Measurements from ENCODE around the gene SIN3A. TPM values are rescaled to one million over a fixed set of nuclear protein-coding genes. Genes with fewer than 3 reads are reported as not detected.

Gene SIN3A
- total RNA-seq, 1 donor from 2014 or later: 96.4 TPM

- no peaks in the 10 kb centered on the region for H3K27me3 Mint-ChIP-seq
- peak overlapping the region; percentile 94 for H3K27ac Mint-ChIP-seq
- no peak for TF ChIP-seq CTCF (IDR thresholded peaks at IDR 0.05; ENCODE audit: unreplicated experiment)
- no peaks in the 10 kb centered on the region for H3K36me3 Mint-ChIP-seq (ENCODE audit: insufficient read depth)
- H3K4me1 Mint-ChIP-seq (ENCODE audit: low read depth): peaks cover 19% of the 10 kb centered on the region
- peak overlapping the region; percentile 91 for H3K4me3 Mint-ChIP-seq (ENCODE audit: low read depth)
- H3K9me3 Mint-ChIP-seq (ENCODE audit: low read depth): no peaks in the 10 kb centered on the region
- no peak for DNase-seq (ENCODE audit: low spot score, unreplicated experiment)
Observed at GRCh38 chr15:75455982-75456531, 4.6 kb upstream of the SIN3A start.

- Mint-ChIP-seq H3K9me3 (ENCODE audit: low read depth) (no peaks in the 10 kb centered on the region), H3K4me3 (ENCODE audit: low read depth) (peak overlapping the region; percentile 91), H3K27ac (peak overlapping the region; percentile 94), H3K4me1 (ENCODE audit: low read depth) (peaks cover 15% of the 10 kb centered on the region), H3K36me3 (ENCODE audit: insufficient read depth) (no peaks in the 10 kb centered on the region), H3K27me3 (no peaks in the 10 kb centered on the region)
- TF ChIP-seq CTCF (IDR thresholded peaks at IDR 0.05; ENCODE audit: unreplicated experiment): no peak
- peak; percentile 62 for DNase-seq (ENCODE audit: low spot score, unreplicated experiment)
Observed at GRCh38 chr15:75455424-75455981, 4.0 kb upstream of the SIN3A start.

- peak; percentile 57 for DNase-seq (ENCODE audit: low spot score, unreplicated experiment)
- peaks cover 22% of the 10 kb centered on the region for H3K4me1 Mint-ChIP-seq (ENCODE audit: low read depth)
- H3K9me3 Mint-ChIP-seq (ENCODE audit: low read depth): no peaks in the 10 kb centered on the region
- peak overlapping the region; percentile 91 for H3K4me3 Mint-ChIP-seq (ENCODE audit: low read depth)
- no peaks in the 10 kb centered on the region for H3K27me3 Mint-ChIP-seq
- no peak for TF ChIP-seq CTCF (IDR thresholded peaks at IDR 0.05; ENCODE audit: unreplicated experiment)
- H3K27ac Mint-ChIP-seq: peak overlapping the region; percentile 94
- H3K36me3 Mint-ChIP-seq (ENCODE audit: insufficient read depth): no peaks in the 10 kb centered on the region
Observed at GRCh38 chr15:75454471-75455378, 3.2 kb upstream of the SIN3A start.

GRCh38 chr15:75453703-75454470 is 2.4 kb upstream of the SIN3A start:
- H3K4me1 Mint-ChIP-seq (ENCODE audit: low read depth): peaks cover 25% of the 10 kb centered on the region
- no peaks in the 10 kb centered on the region for H3K36me3 Mint-ChIP-seq (ENCODE audit: insufficient read depth)
- H3K4me3 Mint-ChIP-seq (ENCODE audit: low read depth): peak overlapping the region; percentile 93
- DNase-seq (ENCODE audit: low spot score, unreplicated experiment): peak; percentile 93
- no peak for TF ChIP-seq CTCF (IDR thresholded peaks at IDR 0.05; ENCODE audit: unreplicated experiment)
- H3K27ac Mint-ChIP-seq: peak overlapping the region; percentile 99
- no peaks in the 10 kb centered on the region for H3K9me3 Mint-ChIP-seq (ENCODE audit: low read depth)
- H3K27me3 Mint-ChIP-seq: no peaks in the 10 kb centered on the region
